ENCODE measurements around the gene BLMH. TPM values are rescaled to one million over a fixed set of nuclear protein-coding genes. Genes with fewer than 3 reads are reported as not detected.

The BLMH gene
- total RNA-seq, 1 experiment from 2014 or later = 28.3 TPM

- H3K27ac Mint-ChIP-seq (ENCODE audit: low read depth, unreplicated experiment) = no peak overlapping the region
- intact Hi-C loops (cut with micrococcal nuclease) = loop anchor here (1.0 to 2.0 kb wide), 2 partner anchors 111 to 132 kb away; no protein-coding TSS in a partner anchor
- H3K36me3 Mint-ChIP-seq (ENCODE audit: insufficient read depth, unreplicated experiment) = no peaks in the 10 kb centered on the region
- ChIA-PET CTCF (interaction anchor here (0.5 to 2.8 kb wide), 10 partner anchors 9 to 132 kb away, joined by 3 to 15 read pairs (median 4); no protein-coding TSS in a partner anchor), POLR2A (interaction anchor here (0.6 to 1.1 kb wide), 3 partner anchors 11 to 1902 kb away, joined by 3 to 4 read pairs (median 3); no protein-coding TSS in a partner anchor)
- no TSS peak for BruUV-seq (replicated peaks)
- peaks cover 9% of the 10 kb centered on the region for H3K4me1 Mint-ChIP-seq (ENCODE audit: insufficient read depth, unreplicated experiment)
- peak; percentile 37 for TF ChIP-seq CTCF (IDR thresholded peaks at IDR 0.05; ENCODE audit: unreplicated experiment)
- peaks cover 57% of the 10 kb centered on the region for H3K27me3 Mint-ChIP-seq (ENCODE audit: insufficient read depth, unreplicated experiment)
- H3K4me3 Mint-ChIP-seq (ENCODE audit: unreplicated experiment) = peak overlapping the region; percentile 35
- peak; percentile 57 for DNase-seq (ENCODE audit: unreplicated experiment)
- H3K9me3 Mint-ChIP-seq (ENCODE audit: unreplicated experiment) = no peaks in the 10 kb centered on the region
Observed at GRCh38 chr17:30236766-30237165, 55.0 kb downstream of the BLMH start.

- intact Hi-C loops (cut with micrococcal nuclease) = loop anchor here (1.0 to 2.0 kb wide), 2 partner anchors 111 to 131 kb away; no protein-coding TSS in a partner anchor
- DNase-seq (ENCODE audit: unreplicated experiment) = no peak
- ChIA-PET CTCF (interaction anchor here (0.5 to 2.8 kb wide), 10 partner anchors 9 to 131 kb away, joined by 3 to 15 read pairs (median 4); no protein-coding TSS in a partner anchor), POLR2A (interaction anchor here (0.9 to 1.1 kb wide), 2 partner anchors 10 to 110 kb away, joined by 3 read pairs; no protein-coding TSS in a partner anchor)
- peak overlapping the region; percentile 48 for H3K4me3 Mint-ChIP-seq (ENCODE audit: unreplicated experiment)
- H3K9me3 Mint-ChIP-seq (ENCODE audit: unreplicated experiment) = no peaks in the 10 kb centered on the region
- H3K36me3 Mint-ChIP-seq (ENCODE audit: insufficient read depth, unreplicated experiment) = no peaks in the 10 kb centered on the region
- H3K27ac Mint-ChIP-seq (ENCODE audit: low read depth, unreplicated experiment) = no peak overlapping the region
- H3K4me1 Mint-ChIP-seq (ENCODE audit: insufficient read depth, unreplicated experiment) = peaks cover 9% of the 10 kb centered on the region
- TF ChIP-seq CTCF (IDR thresholded peaks at IDR 0.05; ENCODE audit: unreplicated experiment) = no peak
- H3K27me3 Mint-ChIP-seq (ENCODE audit: insufficient read depth, unreplicated experiment) = peaks cover 59% of the 10 kb centered on the region
- no TSS peak for BruUV-seq (replicated peaks)
Observed at GRCh38 chr17:30236297-30236624, 55.5 kb downstream of the BLMH start.

GRCh38 chr17:30235386-30236296, 56.1 kb downstream of the BLMH start, which contains the start of gene SLC6A4:
SLC6A4 (minus strand) TSS chr17:30235697; CDS start chr17:30221958, 13,739 bp downstream.
- no peak within 1 kb of the TSS for H3K27ac Mint-ChIP-seq (ENCODE audit: low read depth, unreplicated experiment)
- ChIA-PET CTCF (interaction anchor here (1.1 to 2.8 kb wide), 5 partner anchors 10 to 131 kb away, joined by 3 to 15 read pairs (median 4); no protein-coding TSS in a partner anchor), POLR2A (interaction anchor here (0.9 kb wide), 1 partner anchor 109 kb away, joined by 3 read pairs; no protein-coding TSS in a partner anchor)
- no TSS peak for BruUV-seq (replicated peaks)
- H3K4me1 Mint-ChIP-seq (ENCODE audit: insufficient read depth, unreplicated experiment) = peaks cover 9% of the 10 kb centered on the region
- no peaks in the 10 kb centered on the region for H3K9me3 Mint-ChIP-seq (ENCODE audit: unreplicated experiment)
- DNase-seq (ENCODE audit: unreplicated experiment) = no peak
- intact Hi-C loops (cut with micrococcal nuclease) = loop anchor here (1.0 to 2.0 kb wide), 2 partner anchors 110 to 131 kb away; no protein-coding TSS in a partner anchor
- TF ChIP-seq CTCF (IDR thresholded peaks at IDR 0.05; ENCODE audit: unreplicated experiment) = no peak
- H3K36me3 Mint-ChIP-seq (ENCODE audit: insufficient read depth, unreplicated experiment) = no peaks in the 10 kb centered on the region
- peaks cover 59% of the 10 kb centered on the region for H3K27me3 Mint-ChIP-seq (ENCODE audit: insufficient read depth, unreplicated experiment)
- peak within 1 kb of the TSS; percentile 48 for H3K4me3 Mint-ChIP-seq (ENCODE audit: unreplicated experiment)

GRCh38 chr17:30234964-30235363, 56.8 kb downstream of the BLMH start:
- Mint-ChIP-seq H3K36me3 (ENCODE audit: insufficient read depth, unreplicated experiment) (no peaks in the 10 kb centered on the region), H3K9me3 (ENCODE audit: unreplicated experiment) (no peaks in the 10 kb centered on the region), H3K4me3 (ENCODE audit: unreplicated experiment) (no peak overlapping the region), H3K27me3 (ENCODE audit: insufficient read depth, unreplicated experiment) (peaks cover 59% of the 10 kb centered on the region), H3K4me1 (ENCODE audit: insufficient read depth, unreplicated experiment) (peaks cover 9% of the 10 kb centered on the region), H3K27ac (ENCODE audit: low read depth, unreplicated experiment) (no peak overlapping the region)
- ChIA-PET CTCF (interaction anchor here (0.6 to 2.1 kb wide), 2 partner anchors 11 to 109 kb away, joined by 3 to 7 read pairs; no protein-coding TSS in a partner anchor), POLR2A (no interaction called here)
- intact Hi-C loops (cut with micrococcal nuclease) = no loop called here
- no peak for DNase-seq (ENCODE audit: unreplicated experiment)
- no TSS peak for BruUV-seq (replicated peaks)
- TF ChIP-seq CTCF (IDR thresholded peaks at IDR 0.05; ENCODE audit: unreplicated experiment) = no peak

Data from MCF 10A (cell line).